Thoracic aorta (tissue), 2 donors: ENCODE results near the gene OSBPL10. TPM values are rescaled to one million over a fixed set of nuclear protein-coding genes. Genes with fewer than 3 reads are reported as not detected.

Source experiments
- ATAC-seq: fragments of 150-250 bp; one replicate; pipeline ENCODE4 v1.8.0; 2017; ENCODE audit warnings: low read depth; ENCODE audit not compliant: insufficient number of reproducible peaks, low FRiP score
- DNase-seq: peaks from one replicate; pipeline ENCODE4 v3.0.0-alpha.2; 2020; ENCODE audit warnings: low spot score
- H3K27ac ChIP-seq, 2 donors: fragments of 200-600 bp; sonication (generic); 1 replicate in 1 of 2; 2 replicates in 1 of 2; pipeline ENCODE4 v1.5.1; 2016; ENCODE audit warnings: mild to moderate bottlenecking in 2 of 2, moderate library complexity in 2 of 2
- H3K27me3 ChIP-seq: fragments of 200-600 bp; sonication (generic); replicated peaks from 2 replicates; pipeline ENCODE4 v1.6.0; 2016; ENCODE audit warnings: mild to moderate bottlenecking; ENCODE audit not compliant: insufficient read depth
- H3K36me3 ChIP-seq: fragments of 200-600 bp; sonication (generic); one replicate; pipeline ENCODE4 v1.5.1; 2016
- H3K4me1 ChIP-seq, 2 donors: fragments of 200-600 bp; sonication (generic); 1 replicate in 1 of 2; 2 replicates in 1 of 2; pipeline versions ENCODE4 v1.5.1 to v1.6.0; 2016; ENCODE audit warnings: low read depth in 2 of 2, mild to moderate bottlenecking in 1 of 2; ENCODE audit not compliant: control insufficient read depth in 1 of 2
- H3K4me3 ChIP-seq: fragments of 200-600 bp; sonication (generic); 2 replicates; pipeline ENCODE4 v1.5.1; 2016; ENCODE audit warnings: mild to moderate bottlenecking
- H3K9me3 ChIP-seq: fragments of 200-600 bp; sonication (generic); 2 replicates; pipeline ENCODE4 v1.5.1; 2016
- CTCF ChIP-seq: fragments of 200-600 bp; sonication (generic); IDR thresholded peaks from one replicate; pipeline ENCODE4 v1.5.1; 2019; ENCODE audit warnings: antibody characterized with exemption
- total RNA-seq, 2 donors: library from RNA; depleted of rRNA; stranded (reverse); fragments of >200 nt; gene quantifications; one replicate each; pipeline versions ENCODE4 v1.1.0 to v1.2.3, GENCODE V29; 2016

Gene OSBPL10
- total RNA-seq, 2 donors from 2014 or later, result 108 to 153 TPM

DNA sequence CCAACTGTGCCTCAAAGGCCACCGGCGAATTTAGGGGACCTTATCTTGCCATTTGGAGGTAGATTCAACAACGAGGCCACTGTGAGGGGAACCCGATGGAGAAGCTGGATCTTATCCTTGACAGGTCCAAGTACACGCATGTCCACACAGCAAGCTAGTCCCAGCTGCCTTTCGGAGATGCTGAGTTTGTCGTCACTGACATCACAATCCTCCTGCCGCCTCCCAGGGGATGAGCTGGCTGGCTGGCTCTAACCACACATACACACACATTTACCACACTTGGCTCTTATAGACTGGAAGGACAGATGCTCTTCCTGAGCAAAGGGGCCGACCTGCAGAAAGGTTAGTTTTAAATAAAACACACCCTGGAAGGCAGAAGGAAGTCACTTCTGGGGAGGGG is 272.1 kb downstream of the OSBPL10 start:
- Histone ChIP-seq H3K4me1 (peaks cover 0 to 11% of the 10 kb centered on the region in 2 donors), H3K9me3 (no peaks in the 10 kb centered on the region), H3K27me3 (no peaks in the 10 kb centered on the region), H3K4me3 (no peak overlapping the region), H3K36me3 (no peaks in the 10 kb centered on the region), H3K27ac (no peak overlapping the region)
- ATAC-seq (no peak), DNase-seq (no peak)
- TF ChIP-seq CTCF, result no peak

DNA sequence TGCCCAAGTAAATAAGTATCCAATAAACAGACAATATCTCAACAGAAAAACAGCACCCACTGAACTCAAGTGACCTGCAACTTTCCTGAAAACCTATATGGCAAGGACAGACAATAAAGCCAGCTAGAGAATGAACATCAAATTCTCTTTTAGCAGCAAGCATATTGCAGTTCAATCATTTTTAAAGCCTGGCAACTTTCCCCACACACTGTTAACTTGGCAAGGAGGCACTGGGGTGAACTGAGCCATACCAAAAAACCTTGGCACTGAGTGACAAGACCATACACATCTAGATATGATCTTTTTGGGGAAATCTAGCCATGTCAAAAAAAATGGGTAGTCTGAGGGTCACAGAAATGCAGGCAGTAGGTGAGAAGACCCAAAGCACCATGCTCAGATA is 273.8 kb downstream of the OSBPL10 start:
- H3K27ac ChIP-seq, result no peak overlapping the region
- peaks cover 0 to 11% of the 10 kb centered on the region in 2 donors for H3K4me1 ChIP-seq
- H3K9me3 ChIP-seq, result no peaks in the 10 kb centered on the region
- H3K36me3 ChIP-seq, result no peaks in the 10 kb centered on the region
- no peaks in the 10 kb centered on the region for H3K27me3 ChIP-seq
- ATAC-seq, result no peak
- no peak for DNase-seq
- H3K4me3 ChIP-seq, result no peak overlapping the region
- no peak for TF ChIP-seq CTCF

- ATAC-seq, result no peak
- no peaks in the 10 kb centered on the region for H3K9me3 ChIP-seq
These were observed 275.3 kb downstream of the OSBPL10 start for GRCh38 chr3:31705736-31706135.

DNA sequence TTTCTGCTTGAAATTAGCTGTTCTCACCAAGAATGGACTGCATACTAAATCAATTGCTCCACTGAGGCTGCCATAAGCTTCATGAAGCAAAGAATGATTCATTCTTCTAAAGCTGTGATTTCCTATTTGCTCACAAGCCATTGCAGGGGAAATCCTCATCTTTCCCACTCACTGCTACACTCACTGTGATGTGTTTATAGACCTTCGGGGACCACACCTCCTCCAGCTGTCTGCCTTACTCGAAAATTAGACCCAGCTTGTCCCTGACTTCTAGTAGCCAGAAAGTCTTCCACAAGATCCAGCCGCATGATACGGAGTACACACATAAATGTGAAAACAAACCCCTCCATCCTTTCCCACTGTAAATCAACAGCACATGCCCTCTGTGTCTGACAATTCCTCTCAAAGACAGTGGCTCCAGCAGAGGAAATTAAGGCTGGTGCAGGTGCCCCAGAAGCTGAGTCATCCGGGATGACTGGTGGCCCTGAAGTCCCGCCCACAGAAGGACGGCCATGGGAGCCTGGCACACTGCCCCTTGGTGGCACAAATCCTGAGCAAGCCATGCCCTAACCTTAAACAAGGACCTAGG is 276.4 kb downstream of the OSBPL10 start:
- no peak for TF ChIP-seq CTCF
- peak; percentile 41 for ATAC-seq
- H3K27ac ChIP-seq, result no peak overlapping the region
- H3K4me1 ChIP-seq, result peaks cover 0 to 11% of the 10 kb centered on the region in 2 donors
- no peak for DNase-seq
- no peaks in the 10 kb centered on the region for H3K9me3 ChIP-seq
- H3K4me3 ChIP-seq, result no peak overlapping the region
- H3K36me3 ChIP-seq, result peaks cover 6% of the 10 kb centered on the region
- H3K27me3 ChIP-seq, result no peaks in the 10 kb centered on the region

More at GRCh38 chr3:31705736-31706135, 275.3 kb downstream of the OSBPL10 start:
- Histone ChIP-seq H3K27me3 (no peaks in the 10 kb centered on the region), H3K27ac (no peak overlapping the region), H3K4me1 (peaks cover 0 to 11% of the 10 kb centered on the region in 2 donors), H3K36me3 (peaks cover 6% of the 10 kb centered on the region), H3K4me3 (no peak overlapping the region)
- no peak for DNase-seq
- no peak for TF ChIP-seq CTCF

GRCh38 chr3:31704156-31704555 is 276.9 kb downstream of the OSBPL10 start:
- Histone ChIP-seq H3K4me3 (no peak overlapping the region), H3K4me1 (peaks cover 0 to 11% of the 10 kb centered on the region in 2 donors), H3K27me3 (no peaks in the 10 kb centered on the region), H3K36me3 (peaks cover 6% of the 10 kb centered on the region), H3K9me3 (no peaks in the 10 kb centered on the region), H3K27ac (no peak overlapping the region)
- no peak for ATAC-seq
- TF ChIP-seq CTCF, result no peak
- no peak for DNase-seq
